Fibroblast of upper back skin (primary cell): Measurements from ENCODE around the gene ADGRE2.
"Not testable (repeated sequence)": the region's sequence is repeated elsewhere in the genome, so short reads cannot be mapped to it uniquely, and the experiment has no call there.

ENCODE experiments used
- DNase-seq: peaks from one replicate; pipeline ENCODE4 v3.0.0-alpha.2; 2013

Gene ADGRE2

DNA sequence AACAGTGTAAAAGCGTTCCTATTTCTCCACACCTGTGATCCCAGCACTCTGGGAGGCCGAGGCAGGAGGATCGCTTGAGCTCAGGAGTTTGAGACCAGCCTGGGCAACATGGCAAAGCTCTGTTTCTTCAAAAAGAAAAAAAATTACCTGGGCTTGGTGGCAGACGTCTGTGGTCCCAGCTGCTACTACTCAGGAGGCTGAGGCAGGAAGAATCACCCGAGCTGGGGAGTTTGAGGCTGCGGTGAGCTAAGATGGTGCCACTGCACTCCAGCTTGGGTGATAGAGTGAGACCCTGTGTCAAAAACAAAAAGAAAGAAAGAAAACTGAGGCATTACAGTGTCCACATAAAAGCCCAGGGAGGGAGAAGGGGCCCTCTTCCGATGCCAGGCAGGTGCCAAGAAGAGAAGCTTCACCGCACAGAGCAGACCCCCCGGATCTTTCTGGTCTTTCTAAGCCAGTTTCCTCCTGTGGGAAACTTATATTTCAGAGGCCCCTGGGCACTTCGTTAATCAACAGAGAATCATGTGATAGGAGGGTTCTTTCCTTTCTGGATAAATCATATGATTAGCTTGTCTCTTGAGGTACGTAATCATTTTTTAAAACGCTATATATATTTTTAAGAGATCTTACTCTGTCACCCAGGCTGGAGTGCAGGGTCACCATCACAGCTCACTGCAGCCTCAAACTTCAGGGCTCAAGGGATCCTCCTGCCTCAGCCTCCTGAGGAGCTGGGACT, at the start of gene ADGRE2:
Gene ADGRE2, minus strand, starts transcription at position 451 of the 736 bp plus-strand sequence. CDS start 1,804 bp downstream, outside the sequence.
- DNase-seq: not testable (repeated sequence)

DNA sequence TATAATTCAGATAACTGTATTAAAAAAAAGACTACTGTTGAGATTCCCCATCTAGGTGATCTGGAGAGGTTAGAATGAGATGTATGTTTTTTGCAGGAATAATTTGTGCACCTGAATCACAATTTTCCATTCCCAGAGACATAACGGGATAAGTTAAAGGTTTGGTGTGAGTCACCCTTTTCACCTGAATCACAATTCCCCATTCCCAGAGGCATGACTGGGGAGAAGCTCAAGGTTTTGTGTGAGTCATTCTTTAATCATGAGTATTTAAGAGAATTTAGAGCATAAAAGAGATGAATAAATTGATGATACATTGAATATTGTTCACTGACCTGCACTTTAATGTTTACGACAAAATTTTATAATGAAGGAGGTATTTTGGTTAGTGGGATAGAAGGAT, 47.6 kb upstream of the ADGRE2 start:
- DNase-seq: no peak

DNA sequence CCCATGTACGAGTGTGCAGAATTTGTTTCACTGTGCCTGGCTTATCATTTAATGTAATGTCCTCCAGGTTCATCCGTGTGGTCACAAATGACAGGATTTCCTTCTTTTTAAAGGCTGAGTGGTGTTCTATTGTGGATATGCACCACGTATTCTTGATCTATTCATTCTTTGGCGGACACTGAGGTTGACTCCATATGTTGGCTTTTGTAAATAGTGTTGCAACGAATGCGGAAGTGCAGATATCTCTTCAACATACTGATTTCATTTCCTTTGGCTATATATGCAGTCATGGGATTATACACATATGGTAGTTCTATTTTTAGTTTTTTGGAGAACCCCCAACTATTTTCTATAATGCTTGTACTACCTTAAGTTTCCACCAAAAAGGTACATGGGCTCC, 43.6 kb upstream of the ADGRE2 start:
- DNase-seq: peak; percentile 27

DNA sequence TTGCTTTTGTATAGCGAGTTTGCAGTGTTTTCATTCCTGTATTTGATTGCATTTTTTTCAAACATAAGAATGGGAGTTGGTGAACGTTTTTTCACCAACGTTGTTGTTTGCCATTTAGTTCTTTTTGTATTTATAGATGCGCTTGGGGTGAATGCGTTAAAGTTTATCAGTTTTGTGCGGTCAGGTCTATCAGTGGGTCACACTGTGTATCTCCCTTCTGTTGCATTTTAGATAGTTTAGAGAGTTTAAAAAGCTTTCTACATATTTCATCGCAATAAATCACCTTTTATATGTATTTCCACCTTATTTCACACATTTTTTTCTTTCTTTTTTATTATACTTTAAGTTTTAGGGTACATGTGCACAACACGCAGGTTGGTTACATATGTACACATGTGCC, 40.2 kb upstream of the ADGRE2 start:
- DNase-seq: no peak

DNA sequence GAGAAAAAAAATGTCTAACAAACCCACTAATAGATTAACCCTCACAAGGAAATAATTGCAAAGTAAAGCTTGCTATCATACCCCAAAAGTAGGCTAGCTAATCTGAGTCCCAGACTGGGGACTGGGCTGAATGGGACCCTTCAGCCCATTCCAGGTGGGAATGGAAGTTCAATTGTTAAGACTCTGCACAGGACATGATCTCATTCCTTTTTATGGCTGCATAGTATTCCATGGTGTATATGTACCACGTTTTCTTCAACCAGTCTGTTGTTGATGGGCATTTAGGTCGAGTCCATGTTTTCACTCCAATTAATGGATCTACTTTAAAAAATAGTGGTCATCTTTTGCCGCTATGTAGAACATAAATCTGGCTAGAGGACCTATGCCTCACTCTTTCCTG, 38.7 kb upstream of the ADGRE2 start:
- DNase-seq: no peak

DNA sequence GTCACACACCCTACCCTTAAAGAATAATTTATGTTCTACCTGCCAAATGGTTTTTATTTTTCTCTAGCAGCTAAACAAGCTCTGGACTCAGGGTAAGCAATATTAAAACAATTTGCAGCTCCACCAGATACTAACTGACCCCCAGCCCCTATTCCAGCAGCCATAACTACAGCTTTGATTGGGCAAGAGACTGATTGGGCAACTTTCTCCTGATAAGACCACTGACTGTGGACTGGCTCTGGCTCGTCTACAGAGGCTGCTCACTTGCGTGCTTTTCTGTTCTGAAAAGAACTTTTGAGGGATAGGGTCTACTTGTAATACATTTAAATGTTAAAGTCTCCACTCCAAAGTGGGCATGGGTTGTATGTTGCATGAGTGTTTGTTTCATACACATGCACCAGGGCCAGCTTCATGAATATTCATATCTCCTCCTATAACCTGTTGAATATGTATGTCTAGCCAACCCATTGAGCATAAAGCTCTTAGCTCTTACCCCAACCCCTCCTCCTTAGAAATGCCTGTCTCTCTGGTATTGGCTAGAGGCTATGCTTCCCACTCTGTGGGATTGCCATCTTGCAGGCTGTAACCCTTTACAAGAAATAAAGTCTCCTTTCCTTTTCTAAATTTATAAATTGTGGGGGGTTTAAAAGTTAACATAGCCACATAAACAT, 36.8 kb upstream of the ADGRE2 start:
- DNase-seq: no peak

DNA sequence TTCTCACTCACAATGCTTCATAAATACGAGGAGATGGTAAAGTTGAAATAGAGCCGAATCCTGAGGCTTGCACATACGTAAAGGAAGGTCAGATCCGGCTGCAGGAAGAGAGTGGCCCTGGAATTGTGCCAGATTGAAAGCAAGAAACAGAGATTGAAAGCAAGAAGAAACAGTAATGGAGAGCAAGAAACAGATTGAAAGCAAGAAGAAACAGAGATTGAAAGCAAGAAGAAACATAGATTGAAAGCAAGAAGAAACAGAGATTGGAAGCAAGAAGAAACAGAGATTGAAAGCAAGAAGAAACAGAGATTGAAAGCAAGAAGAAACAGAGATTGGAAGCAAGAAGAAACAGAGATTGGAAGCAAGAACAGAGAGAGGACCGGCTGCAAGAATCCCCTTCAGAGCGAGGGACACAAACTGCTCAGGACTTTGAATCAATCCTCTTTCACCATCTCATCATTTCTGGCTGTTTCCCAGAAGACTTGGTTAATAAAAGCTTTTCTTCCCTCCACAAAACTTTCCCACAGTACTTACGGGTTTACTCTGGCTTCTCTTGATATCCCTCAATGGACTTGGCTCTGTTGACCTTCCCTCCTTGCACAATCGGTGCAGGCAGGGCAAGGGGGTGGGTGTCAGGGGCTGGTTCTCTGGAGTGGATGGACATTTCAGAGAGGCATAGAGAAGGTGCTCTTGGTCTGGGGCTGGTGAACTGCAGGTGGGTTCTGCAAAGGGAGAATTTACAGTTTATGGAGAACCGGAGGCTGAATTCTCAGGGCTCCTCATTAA, 31.1 kb upstream of the ADGRE2 start:
- no peak for DNase-seq

DNA sequence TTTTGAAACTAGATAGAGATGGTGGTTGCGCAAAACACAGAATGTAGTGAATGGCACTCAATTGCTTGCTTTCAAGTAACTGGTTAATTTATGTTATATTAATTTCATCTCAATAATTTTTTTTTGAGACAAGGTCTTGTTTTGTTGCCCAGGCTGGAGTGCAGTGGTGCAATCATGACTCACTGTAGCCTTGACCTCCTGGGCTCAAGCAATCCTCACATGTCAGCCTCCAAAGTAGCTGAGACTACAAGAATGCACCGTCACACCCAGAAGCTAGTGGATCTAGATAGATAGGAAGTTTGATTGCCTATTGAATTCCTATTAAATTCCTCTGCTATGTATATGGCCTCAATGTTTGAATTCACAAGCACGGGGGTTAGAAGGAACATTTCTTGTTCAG, 26.4 kb upstream of the ADGRE2 start:
- DNase-seq: no peak

DNA sequence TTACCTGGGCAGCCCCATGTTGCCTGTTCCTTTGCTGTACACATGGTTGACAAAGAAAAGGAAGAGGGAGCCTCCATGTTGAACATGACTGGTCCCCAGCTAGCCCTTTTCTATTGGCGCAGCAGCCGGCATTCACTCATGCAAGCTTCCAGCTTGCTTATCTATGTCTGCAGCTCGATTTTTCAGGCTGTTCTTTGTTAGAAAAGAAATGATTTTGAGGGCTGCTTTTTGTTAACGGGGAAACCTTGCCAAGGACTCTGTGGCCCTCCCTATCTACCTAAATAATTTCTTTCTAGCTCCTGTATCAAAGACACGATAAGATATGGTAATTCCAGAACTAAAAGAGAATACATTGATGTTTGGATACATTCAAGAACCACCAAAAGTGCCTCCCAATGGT, 20.4 kb upstream of the ADGRE2 start:
- DNase-seq: no peak

DNA sequence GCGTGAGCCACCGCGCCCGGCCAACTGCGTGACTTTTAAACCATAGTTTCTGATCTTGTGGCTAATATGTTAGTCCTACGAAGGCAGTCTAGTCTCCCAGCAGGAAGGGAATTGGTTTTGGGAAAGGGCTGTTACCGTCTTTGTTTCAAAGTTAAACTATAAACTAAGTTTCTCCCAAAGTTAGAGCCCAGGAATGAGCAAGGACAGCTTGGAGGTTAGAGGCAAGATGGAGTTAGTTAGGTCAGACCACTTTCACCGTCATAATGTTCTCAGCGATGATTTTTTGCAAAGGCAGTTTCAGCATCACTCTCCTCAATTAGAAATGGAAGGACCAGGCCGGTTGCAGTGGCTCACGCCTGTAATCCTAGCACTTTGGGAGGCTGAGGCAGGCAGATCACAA, 17.7 kb upstream of the ADGRE2 start:
- no peak for DNase-seq

DNA sequence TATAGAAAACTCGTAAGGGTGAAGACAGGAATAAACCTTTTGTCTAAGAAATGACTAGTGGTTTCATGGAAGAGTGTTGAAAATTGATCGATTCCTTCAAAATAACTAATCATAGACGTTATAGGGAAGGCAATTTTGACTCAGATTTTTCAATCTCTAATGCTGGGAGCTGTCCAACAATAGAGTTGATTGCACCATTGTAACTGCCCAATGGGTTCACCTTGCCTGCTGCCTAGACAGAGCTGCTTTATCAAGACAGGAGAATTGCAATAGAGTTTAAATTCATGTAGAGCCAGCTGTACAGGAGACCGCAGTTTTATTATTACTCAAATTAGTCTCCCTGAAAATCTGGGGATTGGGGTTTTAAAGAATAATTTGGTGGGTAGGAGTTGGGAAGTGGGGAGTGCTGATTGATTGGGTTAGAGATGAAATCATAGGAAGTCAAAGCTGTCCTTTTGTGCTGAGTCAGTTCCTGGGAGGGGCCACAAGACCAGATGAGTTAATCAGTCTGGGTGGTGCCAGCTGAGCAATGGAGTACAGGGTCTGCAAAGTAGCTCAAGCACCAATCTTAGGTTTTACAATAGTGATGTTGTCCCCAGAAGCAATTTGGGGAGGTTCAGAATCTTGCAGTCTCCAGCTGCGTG, 16.8 kb upstream of the ADGRE2 start:
- no peak for DNase-seq

DNA sequence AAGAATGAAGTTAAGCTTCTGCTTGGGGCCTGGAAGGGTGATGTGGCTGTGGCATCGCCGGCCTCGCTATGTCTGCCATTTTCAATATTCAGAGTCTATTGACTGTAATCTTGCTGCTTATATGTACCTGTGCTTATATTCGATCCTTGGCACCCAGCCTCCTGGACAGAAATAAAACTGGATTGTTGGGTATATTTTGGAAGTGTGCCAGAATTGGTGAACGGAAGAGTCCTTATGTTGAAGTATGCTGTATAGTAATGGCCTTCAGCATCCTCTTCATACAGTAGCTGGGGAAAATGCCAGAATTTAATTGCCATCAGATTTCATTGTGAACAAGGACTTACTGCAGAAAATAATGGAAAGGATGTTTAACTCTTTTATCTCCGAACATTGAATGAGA, 13.9 kb upstream of the ADGRE2 start:
- DNase-seq: not testable (repeated sequence)

DNA sequence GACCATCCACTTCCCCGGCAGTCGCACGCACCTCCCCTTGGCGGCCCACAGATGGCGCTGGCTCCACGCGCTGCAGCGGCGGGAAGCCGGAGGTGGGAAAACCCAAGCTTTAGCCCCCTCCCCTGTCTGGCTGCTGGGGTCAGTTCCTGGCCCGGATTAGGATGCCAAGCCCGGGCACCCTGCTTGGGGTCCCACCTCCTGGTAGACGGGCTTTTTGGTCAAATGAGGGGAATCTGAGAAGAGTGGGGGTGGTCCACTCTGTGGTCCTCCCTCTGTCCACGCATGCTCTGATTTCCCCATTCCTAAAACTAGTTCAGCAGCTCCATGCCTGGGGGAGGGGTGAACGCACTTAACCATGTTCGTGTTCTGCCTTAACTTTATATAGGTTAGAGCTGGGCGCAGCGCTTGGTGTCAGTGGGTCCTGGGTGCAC, 8.1 kb upstream of the ADGRE2 start:
- no peak for DNase-seq

DNA sequence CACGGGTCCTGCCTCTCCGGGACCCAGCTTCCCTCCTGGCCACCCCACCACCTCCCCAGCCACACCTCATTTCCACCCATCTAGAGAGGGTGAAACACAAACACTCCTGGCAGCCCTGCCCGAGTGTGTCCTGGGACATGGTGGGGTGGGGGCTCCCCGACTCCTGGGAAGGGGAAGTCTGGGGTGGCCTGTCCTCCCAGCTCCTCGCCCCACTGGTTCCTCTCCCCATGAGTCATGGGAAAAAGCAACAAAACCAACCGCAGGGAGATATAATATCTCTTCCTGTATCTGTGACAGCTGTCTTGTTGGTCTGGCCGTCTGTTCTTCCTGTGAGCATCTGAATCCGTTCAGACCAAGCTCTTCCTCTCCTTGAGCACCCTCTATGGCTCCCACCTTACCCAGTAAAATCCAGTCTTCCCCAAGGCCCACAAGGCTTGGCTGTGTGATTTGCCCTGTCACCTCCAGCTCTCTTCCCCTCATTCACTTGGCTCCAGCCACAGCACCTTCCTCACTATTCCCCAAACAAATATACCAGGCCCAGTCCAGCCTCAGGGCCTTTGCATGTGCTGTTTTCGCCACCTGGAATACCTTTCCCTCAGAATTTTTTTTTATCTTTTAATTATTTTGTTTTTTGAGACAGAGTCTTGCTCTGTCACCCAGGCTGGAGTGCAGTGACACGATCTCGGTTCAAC, 6.9 kb upstream of the ADGRE2 start:
- DNase-seq: peak; percentile 25

DNA sequence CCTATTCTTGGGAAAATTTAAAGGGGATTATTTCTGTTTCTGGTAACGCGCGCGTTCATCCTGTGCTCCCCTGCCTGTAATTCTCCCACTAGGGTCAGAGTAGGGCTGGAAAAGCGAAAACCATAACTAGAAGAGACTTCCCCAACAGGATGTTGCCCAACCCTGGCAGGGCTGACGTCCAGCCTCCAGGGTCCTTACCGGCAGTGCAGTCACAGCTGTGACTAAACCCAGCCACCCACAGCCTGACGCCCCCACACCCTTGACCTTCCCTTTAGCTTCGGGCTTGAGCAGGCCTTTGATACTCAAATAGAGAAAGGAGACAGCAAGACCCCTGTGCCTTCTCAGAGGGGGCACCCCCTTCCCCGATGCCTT, 6.4 kb upstream of the ADGRE2 start:
- peak; percentile 11 for DNase-seq

DNA sequence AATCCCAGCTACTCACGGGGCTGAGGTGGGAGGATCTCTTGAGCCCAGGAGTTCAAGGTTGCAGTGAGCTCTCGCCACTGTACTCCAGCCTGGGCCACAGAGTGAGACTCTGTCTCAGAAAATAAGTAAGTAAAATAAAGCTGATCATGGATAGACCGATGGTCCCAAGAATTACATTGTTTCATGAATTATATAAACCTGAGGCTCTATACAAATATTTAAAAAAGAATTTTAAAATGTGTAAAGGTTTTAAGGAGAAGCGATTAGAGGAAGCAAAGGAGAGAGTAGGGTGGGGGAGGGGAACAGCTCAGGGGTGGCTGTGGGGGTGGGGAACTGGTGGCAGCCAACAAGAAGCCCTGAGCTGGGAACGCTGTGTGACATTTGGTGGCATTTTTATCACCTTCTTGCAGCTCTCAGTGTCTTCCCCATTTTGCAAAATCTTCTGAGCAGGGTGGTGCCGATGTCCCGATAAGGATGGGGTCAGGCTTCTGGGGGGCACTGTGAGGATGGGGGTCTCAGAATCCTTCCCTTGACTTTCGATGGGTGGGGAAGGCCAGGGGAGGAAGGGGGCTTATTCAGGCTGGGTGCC, 5.1 kb upstream of the ADGRE2 start:
- not testable (repeated sequence) for DNase-seq

DNA sequence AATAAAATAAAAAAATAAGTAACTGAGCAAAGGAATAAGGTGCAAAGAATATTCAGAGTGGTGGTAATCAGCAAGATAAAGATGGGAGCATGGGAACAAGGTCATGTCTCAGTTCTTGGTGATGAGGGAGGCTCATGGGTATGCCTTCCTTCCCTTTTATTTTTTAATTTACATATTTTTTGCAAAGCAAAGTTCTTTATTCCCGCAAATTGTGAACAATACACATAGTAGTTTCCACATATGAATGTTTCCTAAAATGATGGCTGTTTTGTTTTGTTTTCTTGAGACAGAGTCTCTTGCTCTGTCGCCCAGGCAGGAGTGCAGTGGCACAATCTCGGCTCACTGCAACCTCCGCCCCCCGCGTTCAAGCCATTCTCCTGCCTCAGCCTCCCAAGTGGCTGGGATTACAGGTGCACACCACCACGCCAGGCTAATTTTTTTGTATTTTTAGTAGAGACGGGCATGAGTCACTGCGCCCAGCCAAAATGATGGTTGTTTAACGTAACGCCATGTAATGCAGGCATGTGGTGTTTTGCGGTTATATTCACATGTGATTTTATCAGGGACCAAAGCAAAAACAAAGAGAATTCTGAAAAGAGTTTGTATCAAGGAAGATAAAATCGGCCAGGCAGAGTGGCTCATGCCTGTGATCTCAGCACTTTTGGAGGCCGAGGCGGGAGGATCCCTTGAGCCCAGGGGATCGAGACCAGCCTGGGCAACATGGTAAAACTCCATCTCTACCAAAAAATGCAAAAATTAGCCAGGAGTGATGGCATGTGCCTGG, 4.5 kb upstream of the ADGRE2 start:
- DNase-seq: no peak

DNA sequence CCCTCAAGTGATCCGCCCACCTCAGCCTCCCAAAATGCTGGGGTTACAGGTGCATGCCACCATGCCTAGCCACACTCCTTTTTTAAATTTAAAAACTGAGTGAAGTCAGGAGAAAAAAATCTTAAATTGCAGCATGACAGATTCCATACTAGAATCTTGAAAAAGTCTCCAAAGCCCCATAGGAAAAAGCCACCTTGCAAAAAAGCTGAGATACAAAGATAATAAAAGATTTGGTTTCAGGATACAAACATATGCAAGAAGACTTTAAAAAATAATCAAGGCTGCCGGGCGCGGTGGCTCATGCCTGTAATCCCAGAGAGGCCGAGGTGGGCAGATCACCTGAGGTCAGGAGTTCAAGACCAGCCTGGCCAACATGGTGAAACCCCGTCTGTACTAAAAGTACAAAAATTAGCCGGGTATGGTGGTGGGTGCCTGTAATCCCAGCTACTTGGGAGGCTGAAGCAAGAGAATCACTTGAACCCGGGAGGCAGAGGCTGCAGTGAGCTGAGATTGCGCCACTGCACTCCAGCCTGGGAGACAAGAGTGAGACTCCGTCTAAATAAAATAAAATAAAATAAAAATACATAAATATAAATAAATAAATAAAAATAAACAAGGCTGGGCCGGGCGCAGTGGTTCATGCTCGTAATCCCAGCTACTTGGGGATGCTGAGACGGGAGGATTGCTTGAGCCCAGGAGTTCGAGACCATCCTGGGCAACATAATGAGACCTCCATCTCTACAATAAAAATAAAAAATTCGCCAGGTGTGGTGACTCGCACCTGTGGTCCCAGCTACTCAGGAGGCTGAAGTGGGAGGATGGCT, 3.6 kb upstream of the ADGRE2 start:
- not testable (repeated sequence) for DNase-seq

DNA sequence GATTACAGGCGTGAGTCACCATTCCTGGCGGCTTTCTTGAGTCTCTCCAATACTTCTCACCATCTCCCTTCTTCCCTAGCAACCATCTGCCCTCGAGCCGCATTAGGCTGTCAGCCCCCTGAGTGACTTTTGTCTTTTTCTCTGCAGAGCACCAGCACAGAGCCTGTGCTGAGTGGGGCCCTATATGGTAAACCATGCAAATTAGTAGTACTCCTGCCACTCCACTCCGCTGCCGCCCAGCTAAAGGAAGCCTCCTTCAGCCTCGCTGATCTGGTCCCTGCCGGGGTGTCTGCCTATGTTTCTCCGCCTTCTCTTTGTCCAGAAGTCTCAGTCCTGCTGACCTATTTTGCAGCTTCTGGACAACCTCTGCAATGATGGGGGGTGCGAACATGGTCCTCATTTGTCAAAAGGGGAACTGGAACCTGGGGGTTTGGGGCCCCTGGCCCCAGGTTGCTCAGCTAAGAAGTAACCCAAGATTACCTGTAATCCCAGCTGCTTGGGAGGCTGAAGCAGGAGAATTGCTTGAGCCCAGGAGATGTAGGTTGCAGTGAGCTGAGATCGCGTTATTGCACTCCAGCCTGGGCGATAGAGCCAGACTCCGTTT, 2.4 kb upstream of the ADGRE2 start:
- DNase-seq: not testable (repeated sequence)

DNA sequence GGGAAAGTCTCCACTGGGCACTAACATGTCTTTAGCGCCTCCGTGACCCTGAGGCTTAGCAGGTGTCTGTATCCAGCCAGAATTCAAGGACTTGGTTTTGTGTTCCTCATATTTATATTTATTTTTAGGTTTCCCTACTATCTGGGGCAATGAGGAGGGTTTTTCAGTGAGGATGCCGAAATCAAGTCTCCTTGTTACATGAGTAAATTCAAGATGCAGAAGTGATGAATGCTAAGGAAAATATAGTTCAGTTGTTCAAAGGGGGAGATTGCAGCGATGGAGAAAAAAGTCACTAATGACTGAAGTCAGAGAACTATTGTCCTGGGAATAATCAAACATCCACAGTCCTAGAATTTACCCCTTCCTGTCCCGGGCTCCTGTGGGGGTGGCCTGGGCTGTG, 791 bp upstream of the ADGRE2 start:
- no peak for DNase-seq
